Measurements from ENCODE around the gene VAV2.

The VAV2 gene

GRCh38 chr9:133918111-133918813 lies 73.9 kb downstream of the VAV2 start:
- no peaks in the 10 kb centered on the region for H3K9me3 ChIP-seq (ENCODE audit: control extremely low read depth in 1 of 5, control insufficient read depth in 4 of 5, insufficient read depth in 2 of 5, low read depth in 1 of 5, low read length in 4 of 5)
- no peaks in the 10 kb centered on the region for H3K36me3 ChIP-seq (ENCODE audit: control insufficient read depth in 4 of 4, insufficient read depth in 4 of 4, low read length in 3 of 4)
- 39% methylated on average over 20 of the region's 24 CpGs for WGBS (ENCODE audit: insufficient coverage)
- no peak for DNase-seq
- POLR2A ChIA-PET, result no interaction called here
- H3K27ac ChIP-seq (ENCODE audit: insufficient read depth in 1 of 2, low read depth in 1 of 2, low read length in 2 of 2, poor library complexity in 1 of 2, severe bottlenecking in 2 of 2), result no peak overlapping the region
- peak overlapping the region in 1 of 7 experiments; percentile 23 for H3K4me3 ChIP-seq (ENCODE audit: control insufficient read depth in 1 of 7, extremely low read depth in 1 of 7, insufficient read depth in 4 of 7, low read depth in 2 of 7, low read length in 6 of 7)
- H3K4me1 ChIP-seq (ENCODE audit: control extremely low read depth in 1 of 4, control insufficient read depth in 4 of 4, insufficient read depth in 4 of 4, low read length in 3 of 4), result peaks cover 0 to 16% (median 9%) of the 10 kb centered on the region in 4 experiments
- H3K27me3 ChIP-seq (replicated peaks in 2 of 5; ENCODE audit: control insufficient read depth in 4 of 5, insufficient read depth in 5 of 5, low read length in 4 of 5), result peaks cover 0 to 3% (median 0%) of the 10 kb centered on the region in 5 experiments
- CTCF ChIA-PET, result interaction anchor here (1.2 to 1.3 kb wide), 2 partner anchors 129 to 136 kb away, joined by 3 to 4 read pairs; no protein-coding TSS in a partner anchor

- POLR2A ChIA-PET, result no interaction called here
- Histone ChIP-seq H3K4me1 (ENCODE audit: control extremely low read depth in 1 of 4, control insufficient read depth in 4 of 4, insufficient read depth in 4 of 4, low read length in 3 of 4) (peaks cover 0 to 16% (median 9%) of the 10 kb centered on the region in 4 experiments), H3K27ac (ENCODE audit: insufficient read depth in 1 of 2, low read depth in 1 of 2, low read length in 2 of 2, poor library complexity in 1 of 2, severe bottlenecking in 2 of 2) (no peak overlapping the region), H3K27me3 (replicated peaks in 2 of 5; ENCODE audit: control insufficient read depth in 4 of 5, insufficient read depth in 5 of 5, low read length in 4 of 5) (peaks cover 0 to 3% (median 0%) of the 10 kb centered on the region in 5 experiments), H3K9me3 (ENCODE audit: control extremely low read depth in 1 of 5, control insufficient read depth in 4 of 5, insufficient read depth in 2 of 5, low read depth in 1 of 5, low read length in 4 of 5) (no peaks in the 10 kb centered on the region), H3K4me3 (ENCODE audit: control insufficient read depth in 1 of 7, extremely low read depth in 1 of 7, insufficient read depth in 4 of 7, low read depth in 2 of 7, low read length in 6 of 7) (no peak overlapping the region), H3K36me3 (ENCODE audit: control insufficient read depth in 4 of 4, insufficient read depth in 4 of 4, low read length in 3 of 4) (no peaks in the 10 kb centered on the region)
- CTCF ChIA-PET, result interaction anchor here (0.9 to 1.2 kb wide), 2 partner anchors 112 to 128 kb away, joined by 3 read pairs; no protein-coding TSS in a partner anchor
- WGBS (ENCODE audit: insufficient coverage), result 100% methylated on average over 4 of the region's 5 CpGs
- DNase-seq, result no peak
Observed at GRCh38 chr9:133917375-133917774, 74.7 kb downstream of the VAV2 start.

GRCh38 chr9:133916159-133916541 lies 76.0 kb downstream of the VAV2 start:
- Histone ChIP-seq H3K27me3 (replicated peaks in 2 of 5; ENCODE audit: control insufficient read depth in 4 of 5, insufficient read depth in 5 of 5, low read length in 4 of 5) (peaks cover 0 to 3% (median 0%) of the 10 kb centered on the region in 5 experiments), H3K9me3 (ENCODE audit: control extremely low read depth in 1 of 5, control insufficient read depth in 4 of 5, insufficient read depth in 2 of 5, low read depth in 1 of 5, low read length in 4 of 5) (no peaks in the 10 kb centered on the region), H3K4me3 (ENCODE audit: control insufficient read depth in 1 of 7, extremely low read depth in 1 of 7, insufficient read depth in 4 of 7, low read depth in 2 of 7, low read length in 6 of 7) (no peak overlapping the region), H3K27ac (ENCODE audit: insufficient read depth in 1 of 2, low read depth in 1 of 2, low read length in 2 of 2, poor library complexity in 1 of 2, severe bottlenecking in 2 of 2) (no peak overlapping the region), H3K36me3 (ENCODE audit: control insufficient read depth in 4 of 4, insufficient read depth in 4 of 4, low read length in 3 of 4) (no peaks in the 10 kb centered on the region), H3K4me1 (ENCODE audit: control extremely low read depth in 1 of 4, control insufficient read depth in 4 of 4, insufficient read depth in 4 of 4, low read length in 3 of 4) (peaks cover 0 to 16% (median 9%) of the 10 kb centered on the region in 4 experiments)
- ChIA-PET POLR2A (no interaction called here), CTCF (no interaction called here)
- 94% methylated on average over 11 of the region's 16 CpGs for WGBS (ENCODE audit: insufficient coverage)
- no peak for DNase-seq

GRCh38 chr9:133915534-133916158 lies 76.5 kb downstream of the VAV2 start:
- Histone ChIP-seq H3K4me1 (ENCODE audit: control extremely low read depth in 1 of 4, control insufficient read depth in 4 of 4, insufficient read depth in 4 of 4, low read length in 3 of 4) (peaks cover 0 to 16% (median 9%) of the 10 kb centered on the region in 4 experiments), H3K27me3 (replicated peaks in 2 of 5; ENCODE audit: control insufficient read depth in 4 of 5, insufficient read depth in 5 of 5, low read length in 4 of 5) (peaks cover 0 to 3% (median 0%) of the 10 kb centered on the region in 5 experiments), H3K4me3 (ENCODE audit: control insufficient read depth in 1 of 7, extremely low read depth in 1 of 7, insufficient read depth in 4 of 7, low read depth in 2 of 7, low read length in 6 of 7) (no peak overlapping the region), H3K9me3 (ENCODE audit: control extremely low read depth in 1 of 5, control insufficient read depth in 4 of 5, insufficient read depth in 2 of 5, low read depth in 1 of 5, low read length in 4 of 5) (no peaks in the 10 kb centered on the region), H3K27ac (ENCODE audit: insufficient read depth in 1 of 2, low read depth in 1 of 2, low read length in 2 of 2, poor library complexity in 1 of 2, severe bottlenecking in 2 of 2) (no peak overlapping the region), H3K36me3 (ENCODE audit: control insufficient read depth in 4 of 4, insufficient read depth in 4 of 4, low read length in 3 of 4) (no peaks in the 10 kb centered on the region)
- 84% methylated on average over 23 of the region's 30 CpGs for WGBS (ENCODE audit: insufficient coverage)
- CTCF ChIA-PET, result no interaction called here
- no peak for DNase-seq
- POLR2A ChIA-PET, result no interaction called here

- Histone ChIP-seq H3K9me3 (ENCODE audit: control extremely low read depth in 1 of 5, control insufficient read depth in 4 of 5, insufficient read depth in 2 of 5, low read depth in 1 of 5, low read length in 4 of 5) (no peaks in the 10 kb centered on the region), H3K36me3 (ENCODE audit: control insufficient read depth in 4 of 4, insufficient read depth in 4 of 4, low read length in 3 of 4) (no peaks in the 10 kb centered on the region), H3K4me1 (ENCODE audit: control extremely low read depth in 1 of 4, control insufficient read depth in 4 of 4, insufficient read depth in 4 of 4, low read length in 3 of 4) (peaks cover 0 to 16% (median 9%) of the 10 kb centered on the region in 4 experiments), H3K4me3 (ENCODE audit: control insufficient read depth in 1 of 7, extremely low read depth in 1 of 7, insufficient read depth in 4 of 7, low read depth in 2 of 7, low read length in 6 of 7) (no peak overlapping the region), H3K27me3 (replicated peaks in 2 of 5; ENCODE audit: control insufficient read depth in 4 of 5, insufficient read depth in 5 of 5, low read length in 4 of 5) (peaks cover 0 to 3% (median 0%) of the 10 kb centered on the region in 5 experiments), H3K27ac (ENCODE audit: insufficient read depth in 1 of 2, low read depth in 1 of 2, low read length in 2 of 2, poor library complexity in 1 of 2, severe bottlenecking in 2 of 2) (no peak overlapping the region)
- DNase-seq, result peak in 1 of 3 donors; percentile 7
- WGBS (ENCODE audit: insufficient coverage), result 56% methylated on average over 17 of the region's 25 CpGs
- POLR2A ChIA-PET, result no interaction called here
- CTCF ChIA-PET, result no interaction called here
Observed at GRCh38 chr9:133914442-133915342, 77.4 kb downstream of the VAV2 start.

- no peak for DNase-seq
- H3K27me3 ChIP-seq (replicated peaks in 2 of 5; ENCODE audit: control insufficient read depth in 4 of 5, insufficient read depth in 5 of 5, low read length in 4 of 5), result peaks cover 0 to 3% (median 0%) of the 10 kb centered on the region in 5 experiments
- H3K27ac ChIP-seq (ENCODE audit: insufficient read depth in 1 of 2, low read depth in 1 of 2, low read length in 2 of 2, poor library complexity in 1 of 2, severe bottlenecking in 2 of 2), result no peak overlapping the region
- CTCF ChIA-PET, result no interaction called here
- no peaks in the 10 kb centered on the region for H3K9me3 ChIP-seq (ENCODE audit: control extremely low read depth in 1 of 5, control insufficient read depth in 4 of 5, insufficient read depth in 2 of 5, low read depth in 1 of 5, low read length in 4 of 5)
- POLR2A ChIA-PET, result no interaction called here
- peaks cover 0 to 16% (median 9%) of the 10 kb centered on the region in 4 experiments for H3K4me1 ChIP-seq (ENCODE audit: control extremely low read depth in 1 of 4, control insufficient read depth in 4 of 4, insufficient read depth in 4 of 4, low read length in 3 of 4)
- no peak overlapping the region for H3K4me3 ChIP-seq (ENCODE audit: control insufficient read depth in 1 of 7, extremely low read depth in 1 of 7, insufficient read depth in 4 of 7, low read depth in 2 of 7, low read length in 6 of 7)
- no peaks in the 10 kb centered on the region for H3K36me3 ChIP-seq (ENCODE audit: control insufficient read depth in 4 of 4, insufficient read depth in 4 of 4, low read length in 3 of 4)
- WGBS (ENCODE audit: insufficient coverage), result 86% methylated on average over 20 of the region's 27 CpGs
Observed at GRCh38 chr9:133913571-133914369, 78.4 kb downstream of the VAV2 start.

Measured in common myeloid progenitor, CD34-positive (primary cell).